Stimulated activated CD4-positive, alpha-beta T cell treated with anti-CD3 and anti-CD28 coated beads, Interleukin-1b, Interleukin-23, amount 100 ng/mL, for 24 hours (primary cell): ENCODE results near the gene FRMD3.

Experiments used
- DNase-seq, 4 experiments: peaks; one replicate each; pipeline ENCODE4 v3.0.0-alpha.2; 2020; ENCODE audit warnings: low read depth in 4 of 4, low spot score in 1 of 4

Gene FRMD3

DNA sequence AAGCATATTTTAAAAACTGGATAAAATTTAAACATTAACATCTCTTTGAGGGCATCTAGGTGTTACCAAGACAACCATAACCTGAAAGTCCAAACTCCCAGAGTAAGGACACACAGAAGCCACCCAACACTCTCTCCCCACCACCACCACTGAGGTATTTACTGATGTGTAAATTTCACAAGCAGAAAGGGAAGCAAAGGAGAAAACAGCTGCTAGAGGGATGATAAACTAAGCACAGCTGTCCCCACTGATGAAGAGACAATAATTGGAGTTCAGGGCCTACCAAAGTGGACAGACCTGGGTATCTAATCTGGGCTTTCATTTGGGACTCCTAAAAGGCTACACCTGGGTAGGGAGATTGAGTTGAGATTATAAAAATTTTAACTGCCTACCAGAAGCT, 63.6 kb downstream of the FRMD3 start:
- DNase-seq: no peak

DNA sequence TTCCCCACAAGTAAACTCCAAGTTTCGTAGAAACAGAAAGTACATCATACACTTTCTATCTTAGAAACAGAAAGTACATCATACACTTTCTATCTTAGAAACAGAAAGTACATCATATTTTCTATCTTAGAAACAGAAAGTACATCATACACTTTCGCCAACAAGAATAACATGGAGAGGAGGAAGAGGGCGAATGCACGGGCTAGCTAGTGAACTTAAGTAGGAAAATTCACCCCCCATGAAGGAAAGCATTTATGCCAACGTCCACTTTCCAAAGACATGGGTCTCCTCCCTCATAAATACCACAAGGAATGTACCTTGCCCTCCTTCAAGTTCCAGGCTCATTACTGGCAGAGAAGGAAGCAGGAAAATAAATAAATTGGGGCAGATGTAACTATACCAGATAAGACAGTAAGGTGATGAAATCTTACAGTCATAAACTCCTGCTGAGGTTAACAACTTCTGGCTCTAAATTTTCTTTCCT, 64.7 kb downstream of the FRMD3 start:
- no peak for DNase-seq

DNA sequence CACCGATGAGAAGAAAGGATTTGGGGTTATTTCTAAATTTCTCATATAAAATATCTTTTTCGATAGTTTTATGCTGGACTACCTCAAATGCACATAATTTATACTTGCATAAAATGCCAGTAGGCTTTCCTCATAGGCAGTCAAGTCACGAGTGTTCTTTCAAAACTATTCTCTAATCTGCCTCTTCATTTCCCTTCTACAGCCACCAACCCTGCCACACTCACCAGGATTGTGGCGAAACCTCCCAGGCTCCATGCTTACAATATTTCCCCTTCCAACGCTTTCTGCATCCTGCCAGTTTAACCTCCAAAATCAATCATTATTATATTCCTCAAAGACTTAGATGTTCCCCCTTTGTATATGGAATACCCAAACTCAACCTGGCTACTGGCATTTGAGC, 65.4 kb downstream of the FRMD3 start:
- DNase-seq: no peak

DNA sequence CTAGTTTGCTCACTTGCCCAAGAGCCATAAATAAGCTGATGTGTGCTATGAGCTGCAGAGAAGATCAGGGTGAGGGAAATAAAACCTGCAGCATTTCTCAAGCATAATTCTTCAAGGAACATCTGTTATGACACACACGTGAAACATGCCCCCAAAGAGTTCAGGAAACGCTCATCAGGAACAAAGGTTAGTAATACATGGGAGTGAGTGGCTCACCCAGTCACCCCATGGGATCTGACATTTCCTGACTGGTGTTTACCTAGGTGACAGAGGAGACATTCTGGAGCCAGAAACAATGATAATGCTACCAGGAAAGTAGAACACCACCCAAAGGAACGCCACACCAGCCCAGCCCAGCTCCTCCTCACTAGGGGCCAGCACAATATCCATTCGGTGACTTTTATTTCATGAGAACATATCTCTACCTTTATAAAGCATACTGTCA, 66.0 kb downstream of the FRMD3 start:
- no peak for DNase-seq

DNA sequence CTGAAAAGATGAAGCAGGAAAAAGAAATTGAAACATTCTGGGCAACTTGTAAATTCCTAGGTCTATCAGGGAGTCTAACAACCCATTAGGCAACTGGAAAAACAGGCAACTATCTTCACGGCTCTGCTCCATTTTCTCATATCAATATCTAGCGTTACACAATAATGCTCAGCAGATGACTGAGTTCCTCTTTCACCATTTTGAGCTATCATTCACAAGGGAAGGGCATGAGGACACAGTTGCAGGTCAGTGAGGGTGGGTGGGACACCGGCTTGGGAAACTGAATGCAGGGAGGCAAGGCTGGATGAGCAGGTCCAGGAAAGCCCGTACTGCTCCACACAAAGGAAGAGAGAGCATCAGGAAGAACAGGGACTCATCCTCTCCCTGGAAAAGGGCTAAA, 67.0 kb downstream of the FRMD3 start:
- no peak for DNase-seq

DNA sequence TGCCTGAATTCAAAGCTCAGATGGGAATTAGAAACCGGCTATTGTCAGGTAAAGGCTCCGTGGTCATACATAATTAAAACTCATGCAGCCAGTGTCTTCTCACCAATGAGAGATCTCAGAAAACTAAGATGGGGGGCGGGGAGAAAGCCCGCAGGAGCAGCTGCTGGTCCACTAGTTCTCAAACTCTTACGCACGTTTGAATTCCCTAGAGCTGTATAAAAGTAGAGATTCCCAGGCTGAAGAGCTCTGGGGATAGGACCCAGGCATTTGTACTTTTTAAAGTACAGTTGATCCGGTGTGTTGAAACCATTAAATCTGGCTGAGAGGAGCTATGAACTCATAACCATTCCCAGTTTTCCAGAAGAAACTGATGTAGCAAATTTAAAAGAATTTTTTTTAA, 68.5 kb downstream of the FRMD3 start:
- no peak for DNase-seq

DNA sequence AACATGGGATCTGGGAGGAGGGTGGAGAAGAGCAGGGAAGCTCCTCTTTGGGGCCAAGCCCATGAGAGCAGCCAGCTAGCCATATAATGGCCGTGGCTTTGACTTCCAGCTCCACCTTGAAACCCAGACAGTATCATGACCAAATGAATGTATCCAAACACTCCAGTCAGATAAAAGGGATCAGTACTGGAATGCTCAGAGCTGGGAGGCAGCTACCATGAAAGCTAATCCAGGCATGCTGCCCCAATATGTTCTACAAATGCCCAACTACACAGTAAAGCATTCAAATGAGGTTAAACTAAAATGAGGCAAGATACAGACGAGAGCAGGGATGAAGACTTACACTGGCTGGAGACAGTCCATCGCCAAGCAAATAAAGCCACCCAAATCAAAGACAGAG, 69.4 kb downstream of the FRMD3 start:
- no peak for DNase-seq

DNA sequence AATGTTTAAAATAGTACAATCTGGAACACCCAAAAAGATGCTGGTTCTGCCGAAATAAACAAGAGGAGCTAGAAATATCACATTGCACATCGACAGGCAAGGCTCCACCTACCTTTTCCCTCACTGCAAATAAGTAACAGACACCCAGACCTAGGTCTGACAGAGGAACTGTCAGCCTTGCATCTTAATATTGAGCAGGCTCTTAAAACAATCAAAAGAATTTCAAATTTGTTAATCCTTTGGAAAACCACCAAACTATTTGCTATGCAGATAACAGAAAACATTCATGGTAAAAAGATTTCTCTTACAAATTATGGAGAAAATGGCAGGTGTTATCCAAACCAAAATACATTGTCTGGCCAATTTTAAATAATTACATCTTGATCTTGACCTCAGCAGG, 71.3 kb downstream of the FRMD3 start:
- DNase-seq: no peak

DNA sequence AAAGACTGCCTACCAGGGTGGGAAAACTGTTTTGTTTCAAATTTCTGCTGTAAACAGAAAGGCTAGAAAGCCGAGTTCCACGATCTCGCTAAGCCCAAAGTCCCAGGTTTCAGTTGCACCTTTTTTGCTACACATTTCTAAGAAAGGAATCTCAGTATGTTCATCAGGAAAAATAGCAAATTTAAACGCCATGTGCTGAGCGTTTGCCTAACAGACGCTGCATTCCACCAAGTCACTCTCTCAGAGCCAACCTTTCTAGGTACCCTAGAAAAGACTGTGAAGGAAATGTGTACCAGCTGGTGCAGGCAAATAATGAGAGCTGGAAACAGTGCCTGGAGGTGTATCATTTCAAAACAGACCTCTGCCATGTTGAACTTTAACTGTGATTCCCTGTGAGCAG, 71.8 kb downstream of the FRMD3 start:
- DNase-seq: no peak

DNA sequence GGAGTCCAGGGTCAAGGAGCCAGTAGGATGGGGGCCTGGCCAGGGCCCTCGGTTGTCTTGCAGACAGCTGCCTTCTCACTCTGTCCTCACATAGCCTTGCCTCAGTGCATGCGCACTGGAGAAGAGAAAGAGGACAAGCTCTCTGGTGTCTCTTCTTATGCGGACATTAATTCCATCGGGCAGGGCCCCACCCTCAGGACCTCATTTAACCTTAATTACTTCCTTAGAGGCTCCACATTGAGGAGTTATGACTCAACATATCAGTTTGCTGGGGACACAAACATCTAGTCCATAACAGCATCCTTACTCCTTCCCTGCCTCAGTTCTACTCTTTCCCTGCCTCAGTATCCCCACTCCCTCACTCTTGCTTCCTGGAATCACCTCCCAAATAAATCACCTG, 78.4 kb downstream of the FRMD3 start:
- no peak for DNase-seq

DNA sequence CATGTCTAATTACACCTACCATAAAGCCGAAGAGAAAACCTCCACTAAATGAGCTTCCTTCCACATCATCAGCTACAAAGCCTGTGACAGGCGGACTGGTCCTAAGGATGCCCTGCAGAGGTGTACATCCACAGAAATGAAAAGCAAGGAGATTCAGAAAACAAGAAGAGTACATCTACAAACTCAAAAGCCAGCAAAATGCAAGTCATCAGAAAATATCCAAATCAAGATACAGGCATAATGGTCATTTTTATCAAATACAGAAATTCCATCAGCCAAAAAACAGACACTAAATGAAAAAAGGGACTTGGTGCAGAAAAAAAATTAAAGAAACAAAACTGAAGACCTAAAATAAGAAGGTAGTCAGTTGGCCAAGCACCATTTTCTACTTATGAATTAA, 79.7 kb downstream of the FRMD3 start:
- no peak for DNase-seq

DNA sequence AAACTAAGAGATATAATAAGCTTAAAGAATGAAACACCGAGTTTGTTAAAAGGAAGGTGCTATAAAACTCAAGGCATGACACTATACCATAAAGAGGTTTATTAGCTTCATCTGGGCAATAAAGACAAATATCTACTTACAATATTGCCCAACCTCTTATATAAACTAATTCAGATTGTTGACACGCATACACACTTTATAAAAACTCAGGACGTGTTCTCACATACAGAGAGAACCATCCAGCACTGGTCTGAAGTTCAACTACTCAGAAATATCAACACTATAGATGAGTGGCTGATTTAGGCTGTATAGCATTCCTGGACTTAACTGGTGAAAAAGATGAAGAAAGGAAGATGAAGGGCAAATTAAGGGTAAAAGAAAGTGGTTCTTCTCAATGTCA, 81.2 kb downstream of the FRMD3 start:
- DNase-seq: no peak

DNA sequence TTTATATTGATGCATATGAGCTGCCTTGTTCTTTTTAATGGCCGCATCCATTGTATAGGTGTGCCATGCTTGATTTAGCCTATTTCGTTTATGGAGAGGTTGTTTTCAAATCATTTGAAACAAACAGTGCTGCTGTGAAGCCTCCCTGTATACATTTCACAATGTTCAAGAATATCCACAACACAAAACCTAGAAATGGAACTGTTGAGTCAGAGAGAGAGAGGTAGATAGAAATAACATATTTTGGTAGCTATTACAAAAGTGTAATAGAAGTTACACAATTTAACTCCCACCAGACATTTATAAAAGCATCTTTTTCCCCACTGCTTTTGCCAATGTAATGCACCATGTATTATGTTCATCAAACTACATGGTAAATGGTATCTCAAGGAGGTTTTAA, 82.0 kb downstream of the FRMD3 start:
- DNase-seq: no peak

DNA sequence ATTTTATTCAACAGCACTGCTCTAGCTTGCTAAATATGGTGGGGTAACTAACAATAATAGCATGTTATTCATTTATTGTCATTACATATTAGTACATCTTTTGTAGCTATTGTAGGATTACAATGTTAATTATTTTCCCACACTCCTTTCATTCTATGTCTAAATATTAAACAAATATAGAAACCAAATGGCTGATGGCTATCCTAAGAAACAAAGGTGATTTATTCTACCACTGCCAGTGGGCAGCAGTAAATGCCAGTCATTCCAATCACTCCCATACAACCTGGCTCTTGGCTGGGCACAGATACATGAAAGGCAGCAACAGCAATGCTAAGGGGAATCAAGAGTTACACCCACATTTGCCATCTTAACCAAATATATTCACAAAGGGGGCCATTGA, 84.1 kb downstream of the FRMD3 start:
- no peak for DNase-seq

DNA sequence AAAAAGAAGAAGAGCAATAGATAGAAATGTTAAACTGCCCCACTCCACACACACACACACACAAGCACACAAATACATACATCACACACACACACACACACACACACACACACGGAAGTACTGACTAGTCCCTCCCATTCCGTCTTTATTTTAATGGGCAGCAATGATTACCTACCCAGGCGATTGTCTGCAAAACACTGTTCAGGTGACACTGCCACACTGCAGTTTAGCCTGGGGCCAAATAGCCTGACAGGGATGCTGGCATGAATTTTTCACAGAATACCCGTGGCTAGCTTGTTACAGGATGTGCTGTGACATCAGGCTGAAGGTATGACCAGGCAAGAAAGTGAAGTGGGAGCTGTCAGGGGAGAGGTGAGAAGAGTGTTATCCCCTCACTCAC, 86.9 kb downstream of the FRMD3 start:
- DNase-seq: no peak

DNA sequence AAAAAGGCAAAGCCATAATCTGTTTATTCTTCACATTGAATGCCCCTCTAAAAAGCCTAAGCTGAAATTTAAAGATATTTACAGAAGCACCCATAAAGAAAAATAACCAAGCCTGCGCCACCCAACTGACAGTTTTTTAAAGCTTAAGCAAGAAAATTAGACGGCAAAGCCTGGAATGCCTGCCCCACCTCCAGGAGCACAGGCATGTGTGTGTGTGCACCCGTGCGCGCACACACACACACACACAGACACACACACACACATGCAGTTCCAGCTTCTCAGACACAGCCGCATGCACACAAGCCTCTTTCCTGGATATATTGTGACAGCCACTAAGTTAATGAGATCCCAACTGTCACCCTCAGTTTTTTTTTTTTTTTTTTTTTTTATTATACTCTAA, 88.2 kb downstream of the FRMD3 start:
- DNase-seq: no peak

DNA sequence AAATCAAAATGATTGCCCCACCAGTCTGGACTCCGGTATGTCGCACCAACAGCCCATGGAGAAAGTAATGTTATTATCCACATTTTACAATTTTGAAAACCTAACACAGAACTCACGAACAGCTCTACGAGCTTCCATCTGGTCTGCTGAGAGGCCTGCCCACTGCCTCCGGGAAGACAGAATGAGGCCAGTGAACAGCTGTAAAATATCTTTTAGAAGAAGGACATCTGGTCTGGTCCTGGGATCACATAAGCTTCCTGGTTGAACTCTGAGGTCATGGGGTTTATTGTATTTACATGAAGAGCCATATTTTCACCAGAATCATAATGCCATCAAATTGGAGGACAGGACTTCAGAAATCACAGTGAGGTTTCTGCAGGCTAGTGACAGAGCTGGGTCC, 89.0 kb downstream of the FRMD3 start:
- no peak for DNase-seq

DNA sequence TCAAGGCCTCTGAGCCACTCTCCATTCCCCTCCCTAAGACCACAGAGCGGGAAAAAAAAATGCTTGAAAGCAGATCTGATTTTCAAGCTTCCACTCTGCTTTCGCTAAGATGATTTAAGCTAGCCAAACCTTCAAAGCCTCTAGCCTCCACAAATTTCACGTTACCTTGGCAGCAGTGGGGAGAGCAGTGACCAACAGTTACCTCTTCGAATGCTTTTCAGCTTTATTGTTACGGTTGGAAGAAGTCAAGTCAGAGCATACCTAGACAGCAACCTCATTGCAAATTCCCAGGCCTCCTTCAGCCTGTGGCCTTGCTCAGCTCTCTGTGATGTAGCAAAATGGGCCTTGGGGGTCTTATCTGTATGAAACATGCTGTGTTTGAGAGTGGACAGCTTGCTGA, 89.6 kb downstream of the FRMD3 start:
- DNase-seq: no peak

DNA sequence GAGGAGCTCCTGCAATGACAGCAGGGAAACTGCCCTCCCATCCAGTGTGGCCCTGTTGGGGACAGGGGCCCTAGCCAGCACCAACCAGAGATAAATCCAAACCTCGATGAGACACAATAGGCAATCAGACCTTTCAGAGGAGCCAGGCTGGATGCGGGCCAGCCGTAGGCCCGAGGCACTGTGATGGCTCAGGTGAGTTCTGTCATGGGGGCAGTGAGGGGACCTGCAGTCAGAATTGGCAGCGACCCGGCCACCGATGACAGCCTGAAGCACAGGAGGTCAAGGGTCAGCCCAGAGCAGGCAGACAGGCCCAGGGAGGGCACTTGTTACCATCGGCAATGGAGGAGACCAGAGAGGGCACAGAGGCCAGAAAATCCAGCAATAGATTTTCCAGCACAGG, 90.8 kb downstream of the FRMD3 start:
- DNase-seq: no peak

DNA sequence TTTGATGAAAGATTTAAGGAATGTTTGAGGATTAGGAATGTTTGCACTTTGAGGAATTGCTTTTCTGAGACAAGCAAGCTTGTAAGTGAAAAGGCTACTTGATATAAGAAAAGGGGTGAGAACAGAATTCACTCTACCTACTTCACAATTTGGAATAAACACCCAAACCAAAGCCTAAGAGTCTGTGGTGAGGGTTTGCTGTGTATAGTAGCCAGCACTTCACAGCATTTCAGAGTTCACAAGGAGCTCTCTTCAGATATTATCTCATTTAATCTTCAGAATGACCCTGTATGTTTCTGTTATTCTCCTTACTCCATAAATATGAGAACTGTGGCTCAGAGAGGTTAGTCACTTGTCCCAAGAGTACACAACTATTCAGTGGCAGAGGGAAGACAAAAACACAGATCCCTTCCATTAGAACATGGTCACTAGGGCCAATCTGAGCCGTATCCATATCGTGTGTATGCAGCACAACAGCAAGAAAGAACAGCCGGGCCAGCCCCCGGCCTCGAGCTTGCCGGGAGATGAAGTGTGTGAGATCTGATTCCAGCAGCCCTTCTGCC, 92.4 kb downstream of the FRMD3 start:
- no peak for DNase-seq

DNA sequence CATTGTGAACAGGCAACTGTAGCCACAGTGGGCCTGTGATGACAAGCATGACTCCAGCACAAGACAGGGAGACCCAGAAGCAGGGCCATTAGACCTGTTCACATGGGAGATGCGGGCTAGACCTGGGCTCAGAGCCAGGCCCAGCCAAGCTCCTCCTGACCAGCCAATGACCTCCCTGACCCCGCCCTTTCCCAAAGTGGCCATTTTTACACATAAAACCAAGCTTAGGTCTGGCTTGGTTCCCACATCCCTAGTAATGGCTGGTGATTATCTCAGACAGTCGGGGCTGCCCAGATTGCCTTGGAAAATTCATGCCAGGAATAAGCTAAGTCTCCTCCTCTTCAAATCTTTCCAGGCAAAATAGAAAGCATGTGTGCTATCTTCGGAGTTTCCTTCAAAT, 94.1 kb downstream of the FRMD3 start:
- DNase-seq: no peak

DNA sequence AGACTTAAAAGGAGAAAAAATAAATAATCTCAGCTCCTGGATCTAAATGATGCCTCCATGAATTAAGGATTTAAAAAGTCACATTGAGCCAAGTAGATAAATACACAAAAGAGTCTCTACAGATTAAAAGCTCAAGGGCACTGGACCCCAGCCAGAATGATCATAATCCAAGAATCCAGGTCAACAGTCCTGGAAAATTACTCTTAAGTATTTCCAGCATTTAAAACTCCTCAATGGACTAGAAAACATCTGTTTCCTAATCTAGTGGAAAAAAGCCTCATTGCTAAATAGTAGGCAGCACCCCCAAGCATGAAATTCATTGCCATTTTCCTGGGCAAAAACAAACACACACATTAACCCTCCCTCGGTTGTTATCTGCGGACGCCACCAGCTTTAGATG, 96.8 kb downstream of the FRMD3 start:
- no peak for DNase-seq

DNA sequence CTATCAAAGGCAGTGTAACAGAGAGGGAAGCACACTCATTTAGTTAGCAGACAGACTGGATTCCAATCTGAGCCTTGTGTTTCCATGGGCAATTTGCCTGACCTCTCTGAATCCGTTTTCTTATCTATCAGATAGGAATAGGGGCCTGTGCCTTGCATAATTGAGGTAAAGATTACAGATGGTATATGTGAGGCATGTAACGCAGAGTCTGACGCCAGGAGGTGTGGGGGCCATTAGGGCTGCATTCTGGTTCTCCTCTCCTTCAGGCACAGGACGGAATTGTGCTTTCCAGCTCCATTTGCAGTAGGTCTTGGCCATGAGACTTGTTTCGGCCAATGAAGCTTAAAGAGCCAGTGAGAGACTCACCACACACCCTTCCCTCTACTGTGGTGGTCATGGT, 97.6 kb downstream of the FRMD3 start:
- DNase-seq: no peak

DNA sequence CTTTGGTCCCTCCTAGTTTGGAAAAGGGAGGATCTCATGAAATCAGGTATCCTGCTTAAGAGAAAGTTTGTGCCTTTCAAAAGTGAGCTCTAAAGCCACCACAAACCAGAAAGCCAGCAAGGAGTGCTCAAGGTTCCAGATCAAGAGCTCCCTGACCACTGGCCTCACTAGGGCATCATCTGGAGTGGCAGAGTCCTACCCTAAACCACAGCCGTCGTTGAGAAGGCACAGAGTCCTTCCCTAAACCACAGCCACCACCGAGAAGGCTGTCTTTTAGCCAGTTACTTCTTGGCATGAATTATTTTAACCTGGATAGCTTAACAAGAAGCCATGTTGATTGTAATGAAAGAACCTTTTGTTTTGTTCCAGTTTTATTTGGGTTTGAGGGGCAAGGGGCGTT, 102.9 kb downstream of the FRMD3 start:
- no peak for DNase-seq
